Transverse colon (tissue), 4 donors: ENCODE results near the gene MARCHF3.

ENCODE experiments used
- CTCF ChIP-seq, 5 experiments: fragments of 200-600 bp in 3 of 5; fragments of 450-650 bp in 2 of 5; sonication (generic) in 3 of 5; IDR thresholded peaks; 1 replicate in 2 of 5; 2 replicates in 3 of 5; pipeline ENCODE4 v1.5.1; 2016 to 2017; ENCODE audit warnings: antibody characterized with exemption in 5 of 5, inconsistent platforms in 3 of 5, mild to moderate bottlenecking in 2 of 5, moderate library complexity in 1 of 5
- POLR2A ChIP-seq: fragments of 450-650 bp; IDR thresholded peaks from one replicate; pipeline ENCODE4 v1.6.1; 2016; ENCODE audit warnings: antibody characterized with exemption, mild to moderate bottlenecking, moderate library complexity
- POLR2AphosphoS5 ChIP-seq, 3 donors: sonication (generic); formaldehyde crosslinking; IDR thresholded peaks; one replicate each; pipeline ENCODE4 v1.6.1; 2016; ENCODE audit warnings: antibody characterized with exemption in 3 of 3

- TF ChIP-seq POLR2AphosphoS5 (IDR thresholded peaks at IDR 0.05) (no peak), POLR2A (no peak), CTCF (IDR thresholded peaks at IDR 0.05) (no peak)
Observed at GRCh38 chr5:126888175-126888574, 142.2 kb downstream of the MARCHF3 start.
